ENCODE data around the gene DDX59.

Gene DDX59

DNA sequence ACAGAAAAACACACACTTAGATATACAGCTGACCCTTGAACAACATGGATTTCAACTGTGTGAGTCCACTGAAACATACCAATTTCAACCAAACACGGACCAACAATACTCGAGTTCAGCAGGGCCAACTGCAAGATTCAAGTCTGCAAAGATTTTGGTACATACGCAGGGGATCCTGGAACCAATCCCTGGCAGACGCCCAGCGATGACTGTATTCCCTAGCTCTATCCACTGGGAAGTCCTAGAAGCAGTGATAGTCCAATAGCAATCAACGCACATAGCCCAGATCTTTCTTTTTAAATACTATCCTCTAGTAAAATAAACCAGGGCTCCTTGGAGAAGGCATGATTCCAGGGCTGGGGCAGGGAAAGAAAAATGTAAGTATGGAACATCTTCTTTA lies 9.0 kb downstream of the DDX59 start:
- no peak overlapping the region for H3K4me3 ChIP-seq (ENCODE audit: control insufficient read depth, low read depth, low read length)
- peak; percentile 59 for DNase-seq (ENCODE audit: low read depth)
- TF ChIP-seq, protein P1, sequence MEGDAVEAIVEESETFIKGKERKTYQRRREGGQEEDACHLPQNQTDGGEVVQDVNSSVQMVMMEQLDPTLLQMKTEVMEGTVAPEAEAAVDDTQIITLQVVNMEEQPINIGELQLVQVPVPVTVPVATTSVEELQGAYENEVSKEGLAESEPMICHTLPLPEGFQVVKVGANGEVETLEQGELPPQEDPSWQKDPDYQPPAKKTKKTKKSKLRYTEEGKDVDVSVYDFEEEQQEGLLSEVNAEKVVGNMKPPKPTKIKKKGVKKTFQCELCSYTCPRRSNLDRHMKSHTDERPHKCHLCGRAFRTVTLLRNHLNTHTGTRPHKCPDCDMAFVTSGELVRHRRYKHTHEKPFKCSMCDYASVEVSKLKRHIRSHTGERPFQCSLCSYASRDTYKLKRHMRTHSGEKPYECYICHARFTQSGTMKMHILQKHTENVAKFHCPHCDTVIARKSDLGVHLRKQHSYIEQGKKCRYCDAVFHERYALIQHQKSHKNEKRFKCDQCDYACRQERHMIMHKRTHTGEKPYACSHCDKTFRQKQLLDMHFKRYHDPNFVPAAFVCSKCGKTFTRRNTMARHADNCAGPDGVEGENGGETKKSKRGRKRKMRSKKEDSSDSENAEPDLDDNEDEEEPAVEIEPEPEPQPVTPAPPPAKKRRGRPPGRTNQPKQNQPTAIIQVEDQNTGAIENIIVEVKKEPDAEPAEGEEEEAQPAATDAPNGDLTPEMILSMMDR (conservative IDR thresholded peaks at IDR 0.05; ENCODE audit: control insufficient read depth, insufficient read depth, low read depth, low read length), result no peak

DNA sequence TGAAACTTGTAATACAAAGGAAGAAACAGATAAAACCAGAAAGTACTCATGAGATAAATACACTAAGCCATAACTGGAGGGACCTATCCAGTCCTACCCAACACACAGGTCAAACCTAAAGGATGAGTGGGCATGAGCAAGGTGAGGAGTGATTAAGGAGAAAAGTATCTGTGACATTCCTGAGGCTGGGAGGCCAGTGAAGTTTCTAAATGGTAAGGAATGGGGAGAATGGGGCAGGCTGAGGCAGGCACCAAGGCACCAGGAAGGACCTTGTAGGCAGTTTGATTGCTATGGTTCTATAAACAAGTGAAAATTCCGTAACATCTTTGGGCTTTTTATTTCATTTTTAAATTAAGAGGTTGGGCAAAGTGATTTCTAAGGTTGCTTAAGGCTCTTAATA lies 10.4 kb downstream of the DDX59 start:
- DNase-seq (ENCODE audit: low read depth), result no peak
- no peak overlapping the region for H3K4me3 ChIP-seq (ENCODE audit: control insufficient read depth, low read depth, low read length)
- TF ChIP-seq, protein P1 (conservative IDR thresholded peaks at IDR 0.05; ENCODE audit: control insufficient read depth, insufficient read depth, low read depth, low read length), result no peak

DNA sequence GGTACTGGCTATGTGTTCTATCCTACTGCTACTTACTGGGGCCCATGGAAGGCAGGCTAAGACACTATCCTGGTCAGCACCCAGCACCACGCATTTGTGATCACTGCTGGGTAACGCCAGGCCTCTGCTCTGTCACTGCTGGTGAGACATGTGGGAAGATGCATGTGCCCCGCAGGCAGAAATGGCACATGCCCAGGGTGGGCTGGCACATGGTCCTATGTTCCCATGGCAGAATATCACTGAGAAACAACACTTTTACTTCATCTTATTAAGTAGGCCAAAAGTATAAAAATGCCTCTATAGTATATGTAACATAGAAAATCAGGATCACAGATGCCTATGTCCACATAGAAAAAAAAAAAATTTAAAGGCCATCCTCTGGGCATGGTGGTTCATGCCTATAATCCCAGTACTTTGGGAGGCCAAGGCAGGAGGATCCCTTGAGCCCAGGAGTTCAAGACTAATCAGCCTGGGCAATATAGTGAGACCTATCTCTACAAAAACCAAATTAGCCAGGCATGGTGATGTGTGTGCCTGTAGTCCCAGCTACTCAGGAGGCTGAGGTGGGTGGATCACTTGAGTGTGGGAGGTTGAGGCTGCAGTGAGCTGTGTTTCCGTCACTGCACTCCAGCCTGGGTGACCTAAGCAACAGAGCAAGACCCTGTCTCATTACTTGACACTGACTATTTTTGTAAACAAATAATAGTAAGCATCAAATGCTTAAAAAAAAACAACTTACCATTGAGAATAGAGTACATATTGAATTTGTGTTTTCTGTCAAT lies 11.5 kb downstream of the DDX59 start:
- TF ChIP-seq, protein P1 (conservative IDR thresholded peaks at IDR 0.05; ENCODE audit: control insufficient read depth, insufficient read depth, low read depth, low read length), result no peak
- no peak for DNase-seq (ENCODE audit: low read depth)
- no peak overlapping the region for H3K4me3 ChIP-seq (ENCODE audit: control insufficient read depth, low read depth, low read length)

DNA sequence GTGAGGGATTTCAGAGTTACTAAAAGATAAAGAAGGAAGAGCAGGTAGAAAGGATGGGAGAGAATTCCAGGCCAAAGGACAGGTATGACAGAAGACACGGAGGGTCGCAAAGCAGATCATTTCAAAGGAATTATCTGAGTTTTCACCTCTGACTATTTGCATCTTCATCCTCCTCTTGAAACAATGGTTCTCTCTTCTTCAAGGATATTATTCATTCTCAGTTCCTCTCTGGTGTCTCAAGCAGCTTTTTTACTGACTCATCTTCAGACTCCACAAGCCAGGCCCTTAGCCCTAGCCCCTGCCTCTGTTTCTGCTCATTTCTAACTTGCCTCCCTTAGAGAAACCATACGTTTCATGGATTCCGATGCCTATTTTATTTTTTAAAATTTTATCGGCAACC lies 15.0 kb downstream of the DDX59 start:
- no peak overlapping the region for H3K4me3 ChIP-seq (ENCODE audit: control insufficient read depth, low read depth, low read length)
- no peak for DNase-seq (ENCODE audit: low read depth)
- TF ChIP-seq, protein P1 (conservative IDR thresholded peaks at IDR 0.05; ENCODE audit: control insufficient read depth, insufficient read depth, low read depth, low read length), result no peak

DNA sequence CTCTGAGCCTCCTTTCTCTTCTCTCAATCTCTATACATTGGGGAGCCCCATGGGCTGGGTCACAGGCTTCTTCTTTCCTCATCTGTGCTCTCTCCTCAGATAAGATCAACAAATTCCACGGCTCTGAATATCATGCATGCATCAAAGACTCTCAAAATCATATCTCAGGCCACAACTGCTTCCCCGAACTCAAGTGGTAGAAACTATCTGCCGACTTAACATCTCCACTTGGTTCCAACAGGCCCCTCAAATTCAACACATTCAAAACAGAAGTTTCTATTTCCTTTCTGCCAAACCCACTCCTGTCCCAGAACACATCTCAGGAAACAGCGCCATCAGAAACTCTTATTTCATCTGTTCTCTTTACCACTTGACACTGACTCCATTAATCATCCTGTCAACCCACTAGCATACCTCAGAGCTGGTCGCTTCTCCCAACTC lies 16.7 kb downstream of the DDX59 start:
- no peak for DNase-seq (ENCODE audit: low read depth)
- H3K4me3 ChIP-seq (ENCODE audit: control insufficient read depth, low read depth, low read length), result no peak overlapping the region
- TF ChIP-seq, protein P1 (conservative IDR thresholded peaks at IDR 0.05; ENCODE audit: control insufficient read depth, insufficient read depth, low read depth, low read length), result no peak

DNA sequence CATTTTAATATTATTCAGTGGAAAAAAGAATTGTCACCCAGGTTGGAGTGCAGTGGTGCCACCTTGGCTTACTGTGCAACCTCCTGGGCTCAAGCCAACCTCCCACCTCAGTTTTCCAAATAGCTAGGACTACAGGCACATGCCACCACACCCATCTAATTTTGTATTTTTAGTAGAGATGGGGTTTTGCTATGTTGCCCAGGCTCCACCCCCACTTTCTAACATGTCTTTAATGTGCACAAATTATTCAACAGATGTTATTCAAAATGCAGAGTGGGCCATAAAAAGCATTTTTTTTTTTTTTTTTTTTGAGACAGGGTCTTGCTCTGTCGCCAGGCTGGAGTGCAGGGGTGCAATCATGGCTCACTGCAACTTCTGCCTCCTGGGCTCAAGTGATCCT lies 17.3 kb downstream of the DDX59 start:
- H3K4me3 ChIP-seq (ENCODE audit: control insufficient read depth, low read depth, low read length), result no peak overlapping the region
- TF ChIP-seq, protein P1 (conservative IDR thresholded peaks at IDR 0.05; ENCODE audit: control insufficient read depth, insufficient read depth, low read depth, low read length), result no peak
- DNase-seq (ENCODE audit: low read depth), result no peak

Data from fibroblast of mammary gland (primary cell).